Measurements from ENCODE around the gene SEMA6C.

The SEMA6C gene

GRCh38 chr1:151158751-151159251 lies 12.4 kb upstream of the SEMA6C start:
- peak; percentile 45 to 50 for DNase-seq

GRCh38 chr1:151158326-151158725 lies 11.9 kb upstream of the SEMA6C start:
- DNase-seq = peak; percentile 79 to 82

- peak; percentile 72 to 77 for DNase-seq
Measured at GRCh38 chr1:151157067-151157531, 10.7 kb upstream of the SEMA6C start.

- DNase-seq = peak; percentile 88
Measured at GRCh38 chr1:151156515-151156819, 10.0 kb upstream of the SEMA6C start, which contains the start of gene TNFAIP8L2. TNFAIP8L2 (plus strand) TSS chr1:151156649; CDS start chr1:151158698, 2,049 bp downstream.

GRCh38 chr1:151147665-151148064 lies 1.2 kb upstream of the SEMA6C start:
- no peak for DNase-seq

GRCh38 chr1:151147132-151147503 lies 687 bp upstream of the SEMA6C start:
- no peak for DNase-seq

GRCh38 chr1:151146072-151146411 lies 389 bp downstream of the SEMA6C start:
- DNase-seq = peak in 1 of 2 experiments; percentile 36

- peak; percentile 57 for DNase-seq
Measured at GRCh38 chr1:151145304-151146071, 943 bp downstream of the SEMA6C start.

GRCh38 chr1:151144474-151145303 lies 1.7 kb downstream of the SEMA6C start:
- no peak for DNase-seq

- DNase-seq = no peak
Measured at GRCh38 chr1:151143986-151144385, 2.4 kb downstream of the SEMA6C start.

- no peak for DNase-seq
Measured at GRCh38 chr1:151143057-151143435, 3.4 kb downstream of the SEMA6C start.

GRCh38 chr1:151142411-151143056 lies 3.9 kb downstream of the SEMA6C start:
- no peak for DNase-seq

GRCh38 chr1:151137789-151138188 lies 8.6 kb downstream of the SEMA6C start:
- DNase-seq = no peak

- no peak for DNase-seq
Measured at GRCh38 chr1:151135433-151136385, 10.7 kb downstream of the SEMA6C start.

GRCh38 chr1:151134991-151135390 lies 11.4 kb downstream of the SEMA6C start:
- no peak for DNase-seq

- no peak for DNase-seq
Measured at GRCh38 chr1:151134396-151134795, 12.0 kb downstream of the SEMA6C start.

GRCh38 chr1:151133018-151133806 lies 13.2 kb downstream of the SEMA6C start:
- no peak for DNase-seq

GRCh38 chr1:151132335-151133017 lies 14.0 kb downstream of the SEMA6C start:
- no peak for DNase-seq

- peak in 1 of 2 experiments; percentile 26 for DNase-seq
Measured at GRCh38 chr1:151131701-151132334, 14.6 kb downstream of the SEMA6C start.

- DNase-seq = peak; percentile 86 to 90
Measured at GRCh38 chr1:151130987-151131586, 15.3 kb downstream of the SEMA6C start.

Data from activated T-cell treated with anti-CD3 and anti-CD28 coated beads, Interleukin-2, amount 50 U/mL, for 48 hours (primary cell).